ENCODE measurements around the gene ADNP2. TPM values are rescaled to one million over a fixed set of nuclear protein-coding genes. Genes with fewer than 3 reads are reported as not detected.

The ADNP2 gene
- total RNA-seq, 4 donors from 2014 or later: 17.1 to 18.9 (median 17.3) TPM

- Histone ChIP-seq H3K27me3 (no peaks in the 10 kb centered on the region), H3K4me1 (peaks cover 5 to 42% (median 28%) of the 10 kb centered on the region in 4 donors), H3K27ac (replicated peaks in 1 of 4) (peak overlapping the region in 1 of 4 donors; percentile 64), H3K4me3 (no peak overlapping the region), H3K9me3 (no peaks in the 10 kb centered on the region), H3K36me3 (no peaks in the 10 kb centered on the region)
- DNase-seq (ENCODE audit: extremely low spot score): peak; percentile 90
- TF ChIP-seq CTCF (IDR thresholded peaks at IDR 0.05) (no peak), POLR2A (IDR thresholded peaks at IDR 0.05; ENCODE audit: low read depth) (no peak), POLR2AphosphoS5 (IDR thresholded peaks at IDR 0.05) (no peak)
- 79% methylated on average over 13 of the region's 13 CpGs for WGBS
- intact Hi-C loops (cut with DNase I): loop anchor here (2.0 to 5.0 kb wide), 2 partner anchors 68 to 117 kb away; partner anchors contain the start of gene TXNL4A
These were observed 3.5 kb upstream of the ADNP2 start for GRCh38 chr18:80105369-80106167.

GRCh38 chr18:80106482-80107051, 2.5 kb upstream of the ADNP2 start:
- Histone ChIP-seq H3K4me1 (peaks cover 8 to 52% (median 35%) of the 10 kb centered on the region in 4 donors), H3K27ac (replicated peaks in 1 of 4) (peak overlapping the region in 2 of 4 donors; percentile 94 to 96), H3K36me3 (no peaks in the 10 kb centered on the region), H3K27me3 (no peaks in the 10 kb centered on the region), H3K4me3 (no peak overlapping the region), H3K9me3 (no peaks in the 10 kb centered on the region)
- DNase-seq (ENCODE audit: extremely low spot score): peak; percentile 86
- TF ChIP-seq POLR2AphosphoS5 (IDR thresholded peaks at IDR 0.05) (no peak), CTCF (IDR thresholded peaks at IDR 0.05) (no peak), EP300 (IDR thresholded peaks at IDR 0.05) (no peak), POLR2A (IDR thresholded peaks at IDR 0.05; ENCODE audit: low read depth) (no peak)
- intact Hi-C loops (cut with DNase I): loop anchor here (2.0 to 5.0 kb wide), 2 partner anchors 69 to 118 kb away; partner anchors contain the start of gene TXNL4A
- WGBS: 64% methylated on average over 5 of the region's 6 CpGs

GRCh38 chr18:80107426-80107825, 1.6 kb upstream of the ADNP2 start:
- TF ChIP-seq POLR2AphosphoS5 (IDR thresholded peaks at IDR 0.05): no peak
- TF ChIP-seq CTCF (IDR thresholded peaks at IDR 0.05): no peak
- TF ChIP-seq POLR2A (IDR thresholded peaks at IDR 0.05; ENCODE audit: low read depth): no peak
- Histone ChIP-seq H3K4me1 (peaks cover 8 to 60% (median 37%) of the 10 kb centered on the region in 4 donors), H3K27me3 (no peaks in the 10 kb centered on the region), H3K4me3 (no peak overlapping the region), H3K36me3 (no peaks in the 10 kb centered on the region), H3K9me3 (no peaks in the 10 kb centered on the region), H3K27ac (replicated peaks in 1 of 4) (peak overlapping the region in 3 of 4 donors; percentile 94 to 96 (median 96))
- DNase-seq (ENCODE audit: extremely low spot score): peak; percentile 87
- intact Hi-C loops (cut with DNase I): loop anchor here (2.0 to 5.0 kb wide), 2 partner anchors 70 to 119 kb away; partner anchors contain the start of gene TXNL4A
- 73% methylated on average over 10 of the region's 10 CpGs for WGBS

GRCh38 chr18:80108121-80108536, 933 bp upstream of the ADNP2 start:
- Histone ChIP-seq H3K27ac (replicated peaks in 1 of 4) (peak overlapping the region; percentile 93 to 96 (median 95)), H3K4me1 (peaks cover 8 to 60% (median 38%) of the 10 kb centered on the region in 4 donors), H3K9me3 (no peaks in the 10 kb centered on the region), H3K27me3 (no peaks in the 10 kb centered on the region), H3K36me3 (no peaks in the 10 kb centered on the region), H3K4me3 (no peak overlapping the region)
- TF ChIP-seq POLR2A (IDR thresholded peaks at IDR 0.05; ENCODE audit: low read depth) (no peak), POLR2AphosphoS5 (IDR thresholded peaks at IDR 0.05) (no peak), EP300 (IDR thresholded peaks at IDR 0.05) (no peak), CTCF (IDR thresholded peaks at IDR 0.05) (no peak)
- 94% methylated on average over 23 of the region's 23 CpGs for WGBS
- intact Hi-C loops (cut with DNase I): loop anchor here (5.0 kb wide), 1 partner anchor 71 kb away; no protein-coding TSS in a partner anchor
- peak; percentile 88 for DNase-seq (ENCODE audit: extremely low spot score)

Measured in esophagus muscularis mucosa (tissue), 4 donors.